Trophoblast cell (in vitro differentiated cells and primary cell): ENCODE results near the gene ZBTB20.

Experiments
- DNase-seq, 2 donors: peaks; one replicate each; pipeline ENCODE4 v3.0.0-alpha.2; 2016
- H2AFZ ChIP-seq: 2 replicates; pipeline ENCODE4 v1.6.1; 2013; ENCODE audit warnings: low read length, moderate library complexity, mild to moderate bottlenecking; ENCODE audit not compliant: insufficient read depth, poor library complexity
- H2AK5ac ChIP-seq: 2 replicates; pipeline ENCODE4 v1.6.1; 2013; ENCODE audit warnings: mild to moderate bottlenecking, low read length
- H2BK120ac ChIP-seq: 2 replicates; pipeline ENCODE4 v1.6.1; 2013; ENCODE audit warnings: low read length, mild to moderate bottlenecking, moderate library complexity; ENCODE audit not compliant: insufficient read depth, poor library complexity
- H2BK12ac ChIP-seq: 2 replicates; pipeline ENCODE4 v1.6.1; 2013; ENCODE audit warnings: mild to moderate bottlenecking, low read length, moderate library complexity
- H2BK5ac ChIP-seq: 2 replicates; pipeline ENCODE4 v1.6.1; 2013; ENCODE audit warnings: low read length, low read depth, moderate library complexity, mild to moderate bottlenecking; ENCODE audit not compliant: poor library complexity
- H3K14ac ChIP-seq: 2 replicates; pipeline ENCODE4 v1.6.1; 2013; ENCODE audit warnings: mild to moderate bottlenecking, low read length
- H3K18ac ChIP-seq: 2 replicates; pipeline ENCODE4 v1.6.1; 2013; ENCODE audit warnings: mild to moderate bottlenecking, low read length
- H3K23ac ChIP-seq: 2 replicates; pipeline ENCODE4 v1.6.1; 2013; ENCODE audit warnings: low read length
- H3K27ac ChIP-seq: 2 replicates; pipeline ENCODE4 v1.5.1; 2013; ENCODE audit warnings: low read depth, mild to moderate bottlenecking, inconsistent platforms, low read length, moderate library complexity
- H3K27me3 ChIP-seq: 2 replicates; pipeline ENCODE4 v1.6.1; 2013; ENCODE audit warnings: inconsistent platforms, mild to moderate bottlenecking, low read length, moderate library complexity; ENCODE audit not compliant: insufficient read depth
- H3K36me3 ChIP-seq, 2 experiments: 1 replicate in 1 of 2; 2 replicates in 1 of 2; pipeline ENCODE4 v1.6.1; 2013; ENCODE audit warnings: low read length in 2 of 2, mild to moderate bottlenecking in 2 of 2, moderate library complexity in 1 of 2; ENCODE audit not compliant: insufficient read depth in 2 of 2, control insufficient read depth in 1 of 2
- H3K4ac ChIP-seq: 2 replicates; pipeline ENCODE4 v1.6.1; 2013; ENCODE audit warnings: low read depth, mild to moderate bottlenecking, low read length, moderate library complexity
- H3K4me1 ChIP-seq, 2 experiments: 1 replicate in 1 of 2; 2 replicates in 1 of 2; pipeline ENCODE4 v1.6.1; 2013; ENCODE audit warnings: low read length in 2 of 2, mild to moderate bottlenecking in 2 of 2, moderate library complexity in 1 of 2; ENCODE audit not compliant: insufficient read depth in 2 of 2, control insufficient read depth in 1 of 2
- H3K4me2 ChIP-seq: 2 replicates; pipeline ENCODE4 v1.6.1; 2013; ENCODE audit warnings: inconsistent platforms, mild to moderate bottlenecking, low read length, moderate library complexity
- H3K4me3 ChIP-seq: 2 replicates; pipeline ENCODE4 v1.5.1; 2013; ENCODE audit warnings: mild to moderate bottlenecking, low read depth, low read length, inconsistent platforms
- H3K79me1 ChIP-seq: one replicate; pipeline ENCODE4 v1.6.1; 2013; ENCODE audit warnings: low read length
- H3K79me2 ChIP-seq: 2 replicates; pipeline ENCODE4 v1.6.1; 2013; ENCODE audit warnings: low read length, mild to moderate bottlenecking; ENCODE audit not compliant: control insufficient read depth, insufficient read depth, poor library complexity
- H3K9ac ChIP-seq: 2 replicates; pipeline ENCODE4 v1.6.1; 2013; ENCODE audit warnings: mild to moderate bottlenecking, low read length
- H3K9me3 ChIP-seq: 2 replicates; pipeline ENCODE4 v1.6.1; 2013; ENCODE audit warnings: low read depth, mild to moderate bottlenecking, control low read depth, inconsistent platforms, low read length; ENCODE audit not compliant: insufficient read depth
- H4K12ac ChIP-seq: 2 replicates; pipeline ENCODE4 v1.6.1; 2013; ENCODE audit warnings: low read depth, mild to moderate bottlenecking, low read length, moderate library complexity
- H4K8ac ChIP-seq: 2 replicates; pipeline ENCODE4 v1.6.1; 2013; ENCODE audit warnings: low read depth, mild to moderate bottlenecking, low read length, moderate library complexity
- H4K91ac ChIP-seq: one replicate; pipeline ENCODE4 v1.6.1; 2013; ENCODE audit warnings: low read depth, mild to moderate bottlenecking, low read length, moderate library complexity
- WGBS: extraction: QIAGEN DNeasy Blood & Tissue Kit; methylation state at CpG from one replicate; pipeline ENCODE4 v1.1.7; 2013; ENCODE audit warnings: missing lambda C conversion rate; ENCODE audit not compliant: insufficient read length, insufficient coverage; ENCODE audit errors: extremely low coverage; 5-methylcytosine and 5-hydroxymethylcytosine counted together

The ZBTB20 gene

DNA sequence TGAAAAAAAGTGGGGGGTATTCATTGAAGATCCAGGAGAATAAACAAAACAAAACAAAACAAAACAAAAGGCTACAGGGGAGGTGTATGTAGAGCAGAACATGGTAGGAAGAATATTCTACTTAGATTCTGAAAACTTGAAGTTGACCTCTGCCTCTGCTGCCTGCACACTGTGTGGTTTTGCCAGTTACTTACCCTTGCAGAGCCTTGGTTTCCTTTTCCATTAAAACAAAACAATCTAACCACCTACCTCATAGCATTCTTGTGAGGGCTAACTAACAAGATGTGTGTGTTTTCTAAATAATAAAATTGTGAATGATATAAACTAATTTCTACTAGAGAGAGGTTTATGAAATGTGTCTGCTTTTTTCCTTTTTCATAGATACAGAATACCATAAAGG, 430.2 kb downstream of the ZBTB20 start:
- Histone ChIP-seq H3K23ac (no peak overlapping the region), H2AFZ (no peak overlapping the region), H3K79me2 (no peaks in the 10 kb centered on the region), H4K91ac (no peak overlapping the region), H2AK5ac (no peak overlapping the region), H4K8ac (no peak overlapping the region), H3K36me3 (no peaks in the 10 kb centered on the region), H3K4me3 (no peak overlapping the region), H4K12ac (no peak overlapping the region), H3K9me3 (no peaks in the 10 kb centered on the region), H3K4ac (no peak overlapping the region), H2BK12ac (no peak overlapping the region), H3K9ac (no peak overlapping the region), H3K18ac (no peak overlapping the region), H3K27me3 (no peaks in the 10 kb centered on the region), H3K14ac (no peak overlapping the region), H3K27ac (no peak overlapping the region), H3K4me1 (no peaks in the 10 kb centered on the region), H3K4me2 (no peak overlapping the region), H2BK120ac (no peak overlapping the region), H2BK5ac (no peak overlapping the region), H3K79me1 (no peaks in the 10 kb centered on the region)
- no peak for DNase-seq

- Histone ChIP-seq H2AFZ (no peak overlapping the region), H3K23ac (no peak overlapping the region), H4K8ac (no peak overlapping the region), H3K9me3 (no peaks in the 10 kb centered on the region), H3K79me2 (no peaks in the 10 kb centered on the region), H3K4me1 (no peaks in the 10 kb centered on the region), H3K4me2 (no peak overlapping the region), H3K4ac (no peak overlapping the region), H3K4me3 (no peak overlapping the region), H3K14ac (no peak overlapping the region), H3K27ac (no peak overlapping the region), H2AK5ac (no peak overlapping the region), H2BK120ac (no peak overlapping the region), H4K91ac (no peak overlapping the region), H3K79me1 (no peaks in the 10 kb centered on the region), H2BK5ac (no peak overlapping the region), H3K36me3 (no peaks in the 10 kb centered on the region), H2BK12ac (no peak overlapping the region), H3K9ac (no peak overlapping the region), H3K27me3 (no peaks in the 10 kb centered on the region), H4K12ac (no peak overlapping the region), H3K18ac (no peak overlapping the region)
- WGBS, result no CpG with 5 or more reads among the region's 5 CpGs
- DNase-seq, result no peak
Measured at GRCh38 chr3:114716126-114716525, 431.0 kb downstream of the ZBTB20 start.

DNA sequence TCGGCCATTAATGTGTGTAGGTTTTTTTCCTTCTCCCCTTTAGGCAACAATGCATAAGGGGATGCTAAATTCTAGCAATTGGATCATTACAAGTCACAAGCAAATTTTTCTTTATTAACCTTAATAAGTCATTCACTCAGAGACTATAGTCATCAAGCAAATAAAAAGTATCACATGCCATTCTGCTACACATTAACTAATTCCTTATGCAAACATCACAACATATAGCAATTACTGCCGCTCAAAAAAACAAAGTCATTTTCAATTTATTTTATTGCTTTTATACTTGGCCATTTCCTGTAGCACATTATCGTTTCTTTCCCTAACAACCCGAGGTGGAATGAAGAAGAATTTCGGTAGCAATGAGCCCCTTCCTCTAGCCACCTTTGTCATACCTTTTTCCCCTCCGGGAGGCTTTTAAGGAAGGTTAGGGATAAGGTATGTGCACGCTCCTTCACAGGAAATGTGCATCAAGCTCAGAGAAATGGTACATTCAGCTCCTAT, 432.1 kb downstream of the ZBTB20 start:
- no CpG with 5 or more reads among the region's 7 CpGs for WGBS
- no peak overlapping the region for H3K9ac ChIP-seq
- no peaks in the 10 kb centered on the region for H3K9me3 ChIP-seq
- H2BK120ac ChIP-seq, result no peak overlapping the region
- no peak overlapping the region for H2AK5ac ChIP-seq
- H3K23ac ChIP-seq, result no peak overlapping the region
- H2AFZ ChIP-seq, result no peak overlapping the region
- H2BK5ac ChIP-seq, result no peak overlapping the region
- no peak overlapping the region for H4K8ac ChIP-seq
- H3K4ac ChIP-seq, result no peak overlapping the region
- no peaks in the 10 kb centered on the region for H3K36me3 ChIP-seq
- H4K91ac ChIP-seq, result no peak overlapping the region
- no peak overlapping the region for H3K18ac ChIP-seq
- H3K79me1 ChIP-seq, result no peaks in the 10 kb centered on the region
- no peak for DNase-seq
- no peaks in the 10 kb centered on the region for H3K4me1 ChIP-seq
- no peaks in the 10 kb centered on the region for H3K27me3 ChIP-seq
- H3K14ac ChIP-seq, result no peak overlapping the region
- H3K4me2 ChIP-seq, result no peak overlapping the region
- no peak overlapping the region for H2BK12ac ChIP-seq
- H3K27ac ChIP-seq, result no peak overlapping the region
- H3K79me2 ChIP-seq, result no peaks in the 10 kb centered on the region
- H4K12ac ChIP-seq, result no peak overlapping the region
- H3K4me3 ChIP-seq, result no peak overlapping the region

DNA sequence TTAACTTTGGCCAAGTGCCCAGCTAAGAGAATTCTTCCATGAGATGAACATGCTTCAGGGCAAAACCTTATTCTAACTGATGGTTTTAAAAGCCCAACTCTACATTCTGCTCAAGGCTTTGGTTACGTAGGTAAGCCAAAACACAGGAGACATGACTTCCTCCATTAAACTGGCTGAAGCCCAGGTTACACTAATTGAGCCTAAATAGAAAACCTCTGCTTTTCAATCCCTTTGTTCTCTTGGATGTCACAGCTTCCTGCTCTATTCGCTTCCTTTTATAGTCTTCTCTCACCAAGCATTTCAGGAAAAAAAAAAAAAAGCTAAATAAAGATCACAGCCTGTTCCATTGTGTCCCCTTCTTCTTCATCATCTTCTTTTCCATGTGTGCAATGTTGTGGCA, 432.9 kb downstream of the ZBTB20 start:
- no peak overlapping the region for H4K91ac ChIP-seq
- no peaks in the 10 kb centered on the region for H3K79me1 ChIP-seq
- H3K79me2 ChIP-seq, result no peaks in the 10 kb centered on the region
- H3K4me2 ChIP-seq, result no peak overlapping the region
- H3K9ac ChIP-seq, result no peak overlapping the region
- no peaks in the 10 kb centered on the region for H3K27me3 ChIP-seq
- no peak overlapping the region for H2AFZ ChIP-seq
- no peak overlapping the region for H2BK12ac ChIP-seq
- no peaks in the 10 kb centered on the region for H3K36me3 ChIP-seq
- no peak overlapping the region for H4K12ac ChIP-seq
- no peak overlapping the region for H2BK5ac ChIP-seq
- no peak overlapping the region for H3K4ac ChIP-seq
- WGBS, result no CpG with 5 or more reads among the region's 2 CpGs
- H3K9me3 ChIP-seq, result no peaks in the 10 kb centered on the region
- H2BK120ac ChIP-seq, result no peak overlapping the region
- H3K4me3 ChIP-seq, result no peak overlapping the region
- no peak overlapping the region for H3K23ac ChIP-seq
- no peak overlapping the region for H3K27ac ChIP-seq
- no peak overlapping the region for H3K14ac ChIP-seq
- no peak overlapping the region for H2AK5ac ChIP-seq
- H4K8ac ChIP-seq, result no peak overlapping the region
- H3K4me1 ChIP-seq, result no peaks in the 10 kb centered on the region
- H3K18ac ChIP-seq, result no peak overlapping the region
- DNase-seq, result no peak
